ENCODE results near the gene PLXNA2. TPM values are rescaled to one million over a fixed set of nuclear protein-coding genes. Genes with fewer than 3 reads are reported as not detected.

PLXNA2 gene
- polyA plus RNA-seq, 1 of the 3 experiments (the other 2 are of a cell fraction) = 8.5 TPM

- WGBS (ENCODE audit: low lambda C conversion rate) = 40% methylated on average over 9 of the region's 9 CpGs
- Histone ChIP-seq H3K9me2 (no peaks in the 10 kb centered on the region), H3K4me2 (no peak overlapping the region), H3F3A (replicated peaks; ENCODE audit: insufficient read depth) (no peaks in the 10 kb centered on the region), H3K27ac (ENCODE audit: low read depth in 2 of 2, low read length in 1 of 2) (no peak overlapping the region), H3K36me3 (replicated peaks in 1 of 2; ENCODE audit: control insufficient read depth in 1 of 2, insufficient read depth in 2 of 2, low read length in 1 of 2) (no peaks in the 10 kb centered on the region), H3K4me3 (ENCODE audit: low read depth in 2 of 2, low read length in 1 of 2) (no peak overlapping the region), H3K79me2 (ENCODE audit: insufficient read depth) (no peaks in the 10 kb centered on the region), H3K9ac (no peak overlapping the region), H3K9me3 (no peaks in the 10 kb centered on the region), H4K20me1 (ENCODE audit: insufficient read depth) (no peaks in the 10 kb centered on the region), H3K27me3 (ENCODE audit: insufficient read depth) (no peaks in the 10 kb centered on the region), H3K4me1 (ENCODE audit: control insufficient read depth in 1 of 2, insufficient read depth in 2 of 2, low read depth in 1 of 2, low read length in 1 of 2) (peaks cover 0 to 3% of the 10 kb centered on the region in 2 experiments; a peak in 2 of 4 replicates), H2AFZ (ENCODE audit: low read depth) (no peak overlapping the region)
- POLR2A ChIA-PET = no interaction called here
- DNase-seq = peak; percentile 74
- CTCF ChIA-PET = interaction anchor here (0.6 to 2.9 kb wide), 31 partner anchors 9 to 354 kb away, joined by 3 to 36 read pairs (median 5); partner anchors contain the start of gene PLXNA2
- TF ChIP-seq IRF3 (IDR thresholded peaks at IDR 0.05; ENCODE audit: low read depth, low read length) = no peak
- TF ChIP-seq MAX (IDR thresholded peaks at IDR 0.05; ENCODE audit: low read depth) = 0 out of 2 replicates have a peak, but pooled peaks have one; percentile 31
- TF ChIP-seq NFIC (IDR thresholded peaks at IDR 0.05; ENCODE audit: borderline replicate concordance) = peak; percentile 69
- peak; percentile 52 for TF ChIP-seq SMC3 (IDR thresholded peaks at IDR 0.05; ENCODE audit: low read depth, low read length)
- peak; percentile 81 for TF ChIP-seq CTCF (IDR thresholded peaks at IDR 0.05)
- TF ChIP-seq FOXJ3 (CRISPR knock-in tag; IDR thresholded peaks at IDR 0.05) = no peak
- peak; percentile 60 for TF ChIP-seq RAD21 (IDR thresholded peaks at IDR 0.05; ENCODE audit: low read length)
Measured at GRCh38 chr1:207997486-207998268, 246.5 kb downstream of the PLXNA2 start.

GRCh38 chr1:207996636-207997035 is 247.5 kb downstream of the PLXNA2 start:
- Histone ChIP-seq H3K9me3 (no peaks in the 10 kb centered on the region), H3K9me2 (no peaks in the 10 kb centered on the region), H4K20me1 (ENCODE audit: insufficient read depth) (no peaks in the 10 kb centered on the region), H3K36me3 (replicated peaks in 1 of 2; ENCODE audit: control insufficient read depth in 1 of 2, insufficient read depth in 2 of 2, low read length in 1 of 2) (no peaks in the 10 kb centered on the region), H3F3A (replicated peaks; ENCODE audit: insufficient read depth) (no peaks in the 10 kb centered on the region), H3K4me1 (ENCODE audit: control insufficient read depth in 1 of 2, insufficient read depth in 2 of 2, low read depth in 1 of 2, low read length in 1 of 2) (peaks cover 0 to 3% of the 10 kb centered on the region in 2 experiments; a peak in 2 of 4 replicates), H2AFZ (ENCODE audit: low read depth) (no peak overlapping the region), H3K79me2 (ENCODE audit: insufficient read depth) (no peaks in the 10 kb centered on the region), H3K4me2 (no peak overlapping the region), H3K27ac (ENCODE audit: low read depth in 2 of 2, low read length in 1 of 2) (no peak overlapping the region), H3K9ac (no peak overlapping the region), H3K4me3 (ENCODE audit: low read depth in 2 of 2, low read length in 1 of 2) (no peak overlapping the region), H3K27me3 (ENCODE audit: insufficient read depth) (no peaks in the 10 kb centered on the region)
- no peak for DNase-seq
- CTCF ChIA-PET = interaction anchor here (0.9 to 1.6 kb wide), 3 partner anchors 25 to 1351 kb away, joined by 3 to 6 read pairs (median 4); no protein-coding TSS in a partner anchor
- POLR2A ChIA-PET = no interaction called here
- TF ChIP-seq ELF1 (IDR thresholded peaks at IDR 0.05) = no peak
- TF ChIP-seq SMC3 (IDR thresholded peaks at IDR 0.05; ENCODE audit: low read depth, low read length) = no peak
- no peak for TF ChIP-seq EZH2phosphoT487 (IDR thresholded peaks at IDR 0.05; ENCODE audit: borderline replicate concordance, low read depth)
- no peak for TF ChIP-seq SIN3A (IDR thresholded peaks at IDR 0.05; ENCODE audit: borderline replicate concordance, low read depth, low read length)
- no peak for TF ChIP-seq GABPA (IDR thresholded peaks at IDR 0.05; ENCODE audit: low read depth)
- TF ChIP-seq POLR2AphosphoS5 (IDR thresholded peaks at IDR 0.05; ENCODE audit: low read depth, low read length) = no peak
- TF ChIP-seq USF1 (IDR thresholded peaks at IDR 0.05; ENCODE audit: borderline replicate concordance, low read depth) = no peak
- no peak for TF ChIP-seq IRF3 (IDR thresholded peaks at IDR 0.05; ENCODE audit: low read depth, low read length)
- TF ChIP-seq GATA2 (CRISPR knock-in tag; IDR thresholded peaks at IDR 0.05) = no peak
- TF ChIP-seq RXRA (IDR thresholded peaks at IDR 0.05; ENCODE audit: borderline replicate concordance, low read depth) = no peak

Data from SK-N-SH (cell line).